Naive thymus-derived CD8-positive, alpha-beta T cell (primary cell): ENCODE results near the gene CMTM6. TPM values are rescaled to one million over a fixed set of nuclear protein-coding genes. Genes with fewer than 3 reads are reported as not detected.
A peak's percentile ranks its signal among the peaks of the same experiment; 100 is the strongest.
"Not testable (repeated sequence)": the region's sequence is repeated elsewhere in the genome, so short reads cannot be mapped to it uniquely, and the experiment has no call there.

Experiments
- ATAC-seq, 2 donors: fragments of 150-1000 bp; cut with Tn5 transposase in 1 of 2; sonication (Bioruptor Pico), chemical (Tn5 transposase) in 1 of 2; 1 replicate in 1 of 2; 2 replicates in 1 of 2; pipeline ENCODE4 v1.10.0; 2021; ENCODE audit warnings: mild to moderate bottlenecking in 2 of 2, moderate library complexity in 2 of 2
- POLR2A ChIA-PET: fragments of 350-600 bp; sonication (Branson Sonifier 250); formaldehyde crosslinking; loops from one replicate; lab custom pipeline; 2021; ENCODE audit warnings: antibody characterized with exemption; lab: Charles Lee
- DNase-seq, 10 donors: peaks; one replicate each; pipeline versions ENCODE4 v3.0.0 to v3.0.0-alpha.2; 2020 to 2022
- H3K27ac Mint-ChIP-seq, 10 donors: one replicate each; pipeline ENCODE4 v1.8.0; 2020 to 2022; ENCODE audit warnings: mild to moderate bottlenecking in 10 of 10, mixed read lengths in 10 of 10, moderate library complexity in 4 of 10, inconsistent platforms in 1 of 10
- H3K27me3 Mint-ChIP-seq, 5 donors: one replicate each; pipeline ENCODE4 v1.8.0; 2021 to 2022; ENCODE audit warnings: mixed read lengths in 5 of 5
- H3K36me3 Mint-ChIP-seq, 3 donors: one replicate each; pipeline ENCODE4 v1.8.0; 2020 to 2022; ENCODE audit warnings: mixed read lengths in 3 of 3, mild to moderate bottlenecking in 2 of 3, inconsistent platforms in 1 of 3
- H3K4me1 Mint-ChIP-seq, 4 donors: one replicate each; pipeline ENCODE4 v1.8.0; 2021 to 2022; ENCODE audit warnings: mixed read lengths in 4 of 4
- H3K4me3 Mint-ChIP-seq, 10 donors: one replicate each; pipeline ENCODE4 v1.8.0; 2020 to 2022; ENCODE audit warnings: mild to moderate bottlenecking in 10 of 10, mixed read lengths in 10 of 10, moderate library complexity in 6 of 10, inconsistent platforms in 1 of 10
- H3K9me3 Mint-ChIP-seq, 9 donors: one replicate each; pipeline ENCODE4 v1.8.0; 2020 to 2022; ENCODE audit warnings: mixed read lengths in 9 of 9, mild to moderate bottlenecking in 3 of 9, inconsistent platforms in 1 of 9, moderate library complexity in 1 of 9
- polyA plus RNA-seq, 3 donors: library from polyadenylated mRNA; unstranded; fragments of 300-500 nt; fragmentation: Illumina TruSeq; gene quantifications; one replicate each; pipeline ENCODE4 v1.2.3, GENCODE V29; 2021
- total RNA-seq, 8 experiments: library from RNA in 2 of 8; stranded (reverse) in 2 of 8; gene quantifications; one replicate each; pipeline ENCODE4 v1.2.3 and lab custom pipeline; 2021 to 2026

CMTM6 gene
- total and polyA plus RNA-seq, 5 experiments from 2014 or later: 26.2 to 61.4 (median 36.2) TPM

DNA sequence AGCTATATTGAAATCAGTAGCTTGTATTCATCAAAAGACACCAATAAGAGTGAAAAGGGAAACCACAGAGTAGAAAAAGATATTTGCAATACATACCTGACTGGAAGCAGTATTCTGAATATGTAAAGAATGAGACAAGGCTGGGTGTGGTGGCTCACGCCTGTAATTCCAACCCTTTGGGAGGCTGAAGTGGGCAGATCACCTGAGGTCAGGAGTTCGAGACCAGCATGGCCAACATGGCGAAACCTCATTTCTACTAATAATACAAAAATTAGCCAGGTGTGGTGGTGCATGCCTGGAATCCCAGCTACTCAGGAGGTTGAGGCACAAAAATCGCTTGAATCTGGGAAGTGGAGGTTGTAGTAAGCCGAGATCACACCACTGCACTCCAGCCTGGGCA, 16.3 kb upstream of the CMTM6 start:
- H3K27ac Mint-ChIP-seq, H3K4me3 Mint-ChIP-seq, H3K9me3 Mint-ChIP-seq, H3K36me3 Mint-ChIP-seq, DNase-seq, POLR2A ChIA-PET, ATAC-seq, H3K27me3 Mint-ChIP-seq: not testable (repeated sequence)
- peaks cover 5 to 14% (median 9%) of the 10 kb centered on the region in 4 donors for H3K4me1 Mint-ChIP-seq

DNA sequence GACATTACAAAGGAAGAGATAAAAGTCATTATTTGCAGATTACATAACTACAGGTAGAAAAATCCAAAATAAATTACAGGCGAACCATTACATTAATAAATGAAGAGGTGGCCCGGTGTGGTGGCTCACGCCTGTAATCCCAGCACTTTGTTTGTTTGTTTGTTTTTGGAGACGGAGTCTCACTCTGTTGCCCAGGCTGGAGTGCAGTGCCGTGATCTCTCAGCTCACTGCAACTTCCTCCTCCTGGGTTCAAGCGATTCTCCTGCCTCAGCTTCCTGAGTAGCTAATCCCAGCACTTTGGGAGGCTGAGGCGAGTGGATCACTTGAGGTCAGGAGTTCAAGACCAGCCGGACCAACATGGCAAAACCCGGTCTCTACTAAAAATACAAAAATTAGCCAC, 14.1 kb upstream of the CMTM6 start:
- not testable (repeated sequence) for H3K36me3 Mint-ChIP-seq, H3K27me3 Mint-ChIP-seq, H3K9me3 Mint-ChIP-seq, ATAC-seq, DNase-seq
- peak overlapping the region in 3 of 10 donors; percentile 40 to 67 (median 62) for H3K27ac Mint-ChIP-seq
- peak overlapping the region in 7 of 10 donors; percentile 51 to 79 (median 64) for H3K4me3 Mint-ChIP-seq
- H3K4me1 Mint-ChIP-seq: peaks cover 2 to 14% (median 8%) of the 10 kb centered on the region in 4 donors
- POLR2A ChIA-PET: interaction anchor here (0.6 to 0.7 kb wide), 2 partner anchors 28 to 911 kb away, joined by 3 to 5 read pairs; no protein-coding TSS in a partner anchor

DNA sequence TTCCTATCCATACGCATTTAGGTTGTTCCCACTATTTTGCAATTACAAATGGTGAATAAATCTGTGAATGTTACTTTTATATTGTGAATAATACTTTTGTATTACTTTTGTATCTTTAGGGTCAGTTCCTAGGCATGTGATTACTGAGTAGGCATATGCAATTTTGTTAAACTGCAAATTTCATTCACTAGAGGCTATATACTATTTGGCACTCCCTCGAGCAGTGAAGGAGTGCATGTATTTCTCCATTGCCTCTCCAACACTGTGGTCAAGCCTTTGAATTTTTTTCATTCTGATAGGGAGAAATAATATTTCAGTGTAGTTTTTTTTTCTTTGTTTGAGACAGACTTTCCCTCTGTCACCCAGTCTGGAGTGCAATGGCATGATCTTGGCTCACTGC, 8.4 kb upstream of the CMTM6 start:
- peaks cover 0 to 2% (median 0%) of the 10 kb centered on the region in 3 donors for H3K36me3 Mint-ChIP-seq
- no peaks in the 10 kb centered on the region for H3K27me3 Mint-ChIP-seq
- no peak overlapping the region for H3K4me3 Mint-ChIP-seq
- no peak overlapping the region for H3K27ac Mint-ChIP-seq
- ATAC-seq: no peak
- peaks cover 0 to 3% (median 1%) of the 10 kb centered on the region in 4 donors for H3K4me1 Mint-ChIP-seq
- POLR2A ChIA-PET: no interaction called here
- H3K9me3 Mint-ChIP-seq: no peaks in the 10 kb centered on the region
- DNase-seq: no peak

DNA sequence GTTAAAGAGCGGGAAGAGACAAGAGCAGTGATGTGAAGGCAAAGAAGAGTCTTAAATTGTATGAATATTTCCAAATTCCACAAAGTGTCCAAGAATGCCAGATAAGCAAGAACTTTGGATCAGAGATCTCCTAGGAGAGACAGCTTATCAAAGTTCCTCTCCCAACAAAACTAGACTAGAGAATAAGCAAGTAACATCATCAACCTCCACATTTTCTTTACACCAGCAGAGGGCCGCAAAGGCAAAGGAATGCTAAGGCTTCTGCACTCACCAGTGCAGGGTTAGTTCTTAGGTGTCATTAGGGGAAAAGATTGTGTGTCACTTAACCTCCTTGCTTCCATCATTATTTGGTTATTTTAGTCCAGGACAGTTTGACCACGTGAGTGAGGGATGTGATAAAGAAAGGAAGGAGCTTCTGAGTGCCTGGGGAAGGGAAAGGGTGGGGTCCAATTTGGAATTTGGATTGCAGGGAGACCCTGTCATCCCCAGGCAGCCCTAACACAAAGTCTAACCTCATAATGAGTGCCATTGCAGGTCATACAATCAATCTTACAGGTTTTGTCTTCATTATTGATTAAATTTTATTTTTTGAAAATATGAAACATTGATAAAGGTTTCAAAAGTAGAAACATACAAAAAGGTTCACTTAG, 7.5 kb upstream of the CMTM6 start:
- H3K4me3 Mint-ChIP-seq: no peak overlapping the region
- H3K27me3 Mint-ChIP-seq: no peaks in the 10 kb centered on the region
- no peaks in the 10 kb centered on the region for H3K36me3 Mint-ChIP-seq
- no peaks in the 10 kb centered on the region for H3K9me3 Mint-ChIP-seq
- peak; percentile 31 to 80 (median 62) for DNase-seq
- H3K27ac Mint-ChIP-seq: no peak overlapping the region
- POLR2A ChIA-PET: no interaction called here
- peaks cover 0 to 3% (median under 1%) of the 10 kb centered on the region in 4 donors for H3K4me1 Mint-ChIP-seq
- peak; percentile 88 to 99 for ATAC-seq

DNA sequence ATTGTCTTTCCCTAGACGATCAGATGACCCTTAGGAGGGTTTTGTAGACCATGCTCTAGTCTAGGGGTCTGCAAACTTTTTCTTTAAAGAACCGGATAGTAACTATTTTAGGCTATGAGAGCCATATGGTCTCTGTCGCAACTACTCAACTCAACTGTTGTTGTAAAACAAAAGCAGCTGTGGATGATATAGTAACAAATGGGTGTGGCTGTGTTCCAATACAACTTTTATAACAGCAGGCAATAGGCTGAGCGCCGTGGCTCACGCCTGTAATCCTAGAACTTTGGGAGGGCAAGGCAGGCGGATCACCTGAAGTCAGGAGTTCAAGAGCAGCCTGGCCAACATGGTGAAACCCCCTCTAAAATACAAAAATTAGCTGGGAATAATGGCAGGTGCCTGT, 6.1 kb upstream of the CMTM6 start:
- no peaks in the 10 kb centered on the region for H3K36me3 Mint-ChIP-seq
- no peaks in the 10 kb centered on the region for H3K9me3 Mint-ChIP-seq
- ATAC-seq: no peak
- no peak overlapping the region for H3K4me3 Mint-ChIP-seq
- no peaks in the 10 kb centered on the region for H3K27me3 Mint-ChIP-seq
- peaks cover 0 to 3% (median 0%) of the 10 kb centered on the region in 4 donors for H3K4me1 Mint-ChIP-seq
- POLR2A ChIA-PET: no interaction called here
- H3K27ac Mint-ChIP-seq: peak overlapping the region in 1 of 10 donors; percentile 17
- DNase-seq: no peak

DNA sequence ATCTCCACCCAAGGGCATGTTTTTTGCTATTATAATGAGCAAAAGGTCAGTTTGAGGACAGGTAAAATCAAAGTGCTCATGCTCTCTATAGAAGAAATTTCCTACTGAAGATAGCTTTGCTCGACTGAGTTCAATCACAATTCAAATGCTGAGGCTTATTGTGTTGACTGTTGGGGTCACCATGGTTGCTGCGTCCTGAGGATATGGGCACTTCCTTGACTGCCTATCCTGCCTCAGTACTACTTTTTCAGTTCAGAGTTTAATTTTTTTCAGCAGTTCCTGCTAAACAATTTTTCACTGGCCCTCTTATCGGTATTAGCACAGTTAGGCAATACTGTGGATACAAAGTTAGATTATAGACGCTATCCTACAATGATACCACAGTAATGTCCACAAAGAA, 3.8 kb upstream of the CMTM6 start:
- no peak overlapping the region for H3K27ac Mint-ChIP-seq
- peaks cover 9 to 14% (median 13%) of the 10 kb centered on the region in 4 donors for H3K4me1 Mint-ChIP-seq
- DNase-seq (no peak), ATAC-seq (no peak)
- H3K9me3 Mint-ChIP-seq: no peaks in the 10 kb centered on the region
- no peaks in the 10 kb centered on the region for H3K27me3 Mint-ChIP-seq
- H3K36me3 Mint-ChIP-seq: no peaks in the 10 kb centered on the region
- H3K4me3 Mint-ChIP-seq: no peak overlapping the region
- POLR2A ChIA-PET: no interaction called here

DNA sequence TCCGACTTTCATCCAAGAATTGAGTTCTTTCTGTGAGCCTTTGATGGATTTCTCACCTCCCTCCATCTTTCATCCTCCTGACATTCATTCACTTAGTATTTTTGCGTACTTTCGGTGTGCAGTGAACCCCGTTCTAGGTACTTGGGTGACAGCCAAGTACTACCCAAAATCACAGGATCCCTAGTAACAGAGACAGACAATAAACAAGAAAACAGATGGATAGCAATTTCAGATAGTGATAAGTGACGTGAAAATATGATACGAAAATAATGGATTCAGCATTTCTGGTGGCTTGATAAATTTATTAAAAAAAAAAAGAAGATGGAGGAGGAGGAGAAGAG, 264 bp upstream of the CMTM6 start:
- H3K27me3 Mint-ChIP-seq: no peaks in the 10 kb centered on the region
- peak; percentile 26 to 27 for ATAC-seq
- H3K4me1 Mint-ChIP-seq: peaks cover 12 to 43% (median 36%) of the 10 kb centered on the region in 4 donors
- DNase-seq: no peak
- H3K36me3 Mint-ChIP-seq: peaks cover 0 to 6% (median 0%) of the 10 kb centered on the region in 3 donors
- H3K27ac Mint-ChIP-seq: peak overlapping the region; percentile 90 to 97 (median 96)
- peak overlapping the region; percentile 80 to 100 (median 93) for H3K4me3 Mint-ChIP-seq
- POLR2A ChIA-PET: interaction anchor here (0.6 to 1.0 kb wide), 3 partner anchors 29 to 131 kb away, joined by 3 to 6 read pairs (median 3); no protein-coding TSS in a partner anchor
- no peaks in the 10 kb centered on the region for H3K9me3 Mint-ChIP-seq

DNA sequence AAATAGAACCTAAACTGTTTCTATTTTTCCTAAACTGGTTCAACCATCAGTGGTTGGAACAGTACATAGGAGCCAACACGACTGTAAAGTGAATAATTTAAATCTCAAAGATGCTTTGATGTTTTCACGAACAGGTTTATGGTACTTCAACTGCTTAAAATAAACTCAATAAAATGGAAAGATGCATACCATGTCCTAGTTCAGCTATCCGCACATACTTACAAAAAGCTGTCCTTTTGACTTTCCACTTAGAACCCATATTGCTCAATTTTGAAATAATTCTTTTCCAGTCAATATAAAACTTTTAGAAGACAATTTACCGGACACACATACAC, 902 bp downstream of the CMTM6 start:
- DNase-seq (no peak), ATAC-seq (peak in 1 of 2 donors; percentile 1)
- Mint-ChIP-seq H3K27ac (peak overlapping the region; percentile 90 to 97 (median 96)), H3K9me3 (no peaks in the 10 kb centered on the region), H3K4me3 (peak overlapping the region; percentile 80 to 100 (median 93)), H3K4me1 (peaks cover 12 to 50% (median 39%) of the 10 kb centered on the region in 4 donors), H3K27me3 (no peaks in the 10 kb centered on the region), H3K36me3 (peaks cover 0 to 11% (median 1%) of the 10 kb centered on the region in 3 donors)
- POLR2A ChIA-PET: interaction anchor here (0.6 to 1.1 kb wide), 5 partner anchors 14 to 151 kb away, joined by 3 to 7 read pairs (median 4); no protein-coding TSS in a partner anchor

DNA sequence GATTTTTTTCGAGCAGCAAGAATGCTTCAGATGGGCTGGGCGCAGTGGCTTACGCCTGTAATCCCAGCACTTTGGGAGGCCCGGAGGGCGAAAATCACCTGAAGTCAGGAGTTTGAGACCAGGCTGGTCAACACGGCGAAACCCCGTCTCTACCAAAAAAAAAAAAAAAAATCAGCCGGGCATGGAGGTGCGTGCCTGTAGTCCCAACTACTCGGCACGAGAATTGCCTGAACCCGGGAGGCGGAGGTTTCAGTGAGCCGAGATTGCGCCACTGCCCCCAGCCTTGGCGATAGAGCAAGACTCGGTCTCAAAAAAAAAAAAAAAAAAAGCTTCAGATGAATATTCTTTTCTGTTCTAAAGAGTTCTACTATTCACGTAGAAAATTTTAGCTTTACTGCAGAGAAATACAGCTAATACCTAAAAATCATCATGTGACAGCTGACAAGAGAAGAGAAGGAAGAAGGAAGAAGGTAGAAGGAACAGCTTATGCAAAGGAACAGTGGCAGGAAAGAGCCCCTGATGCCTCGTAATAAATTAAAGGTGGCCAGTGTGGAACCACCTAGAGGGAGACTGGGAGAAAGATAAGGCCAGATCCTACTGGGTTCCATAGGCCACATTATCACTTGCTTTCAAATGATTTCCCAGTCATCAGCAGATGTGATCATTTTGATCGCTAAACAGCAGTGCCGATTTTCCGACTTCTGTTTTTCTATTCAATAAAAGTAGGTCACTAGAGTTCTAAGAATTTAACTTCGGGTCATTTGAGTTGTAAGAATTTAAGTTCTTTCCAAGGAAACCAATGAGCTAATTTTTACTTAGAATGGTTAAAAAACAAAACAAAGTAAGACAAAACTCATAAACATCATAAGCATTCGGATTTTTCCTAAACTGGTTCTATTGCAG, 1.5 kb downstream of the CMTM6 start:
- peaks cover 15 to 56% (median 44%) of the 10 kb centered on the region in 4 donors for H3K4me1 Mint-ChIP-seq
- peaks cover 0 to 16% (median 4%) of the 10 kb centered on the region in 3 donors for H3K36me3 Mint-ChIP-seq
- POLR2A ChIA-PET: interaction anchor here (0.6 to 1.1 kb wide), 6 partner anchors 13 to 395 kb away, joined by 3 to 7 read pairs (median 3); no protein-coding TSS in a partner anchor
- DNase-seq: no peak
- ATAC-seq: no peak
- peak overlapping the region; percentile 47 to 97 (median 82) for H3K27ac Mint-ChIP-seq
- H3K4me3 Mint-ChIP-seq: peak overlapping the region; percentile 80 to 100 (median 93)
- no peaks in the 10 kb centered on the region for H3K27me3 Mint-ChIP-seq
- H3K9me3 Mint-ChIP-seq: no peaks in the 10 kb centered on the region

DNA sequence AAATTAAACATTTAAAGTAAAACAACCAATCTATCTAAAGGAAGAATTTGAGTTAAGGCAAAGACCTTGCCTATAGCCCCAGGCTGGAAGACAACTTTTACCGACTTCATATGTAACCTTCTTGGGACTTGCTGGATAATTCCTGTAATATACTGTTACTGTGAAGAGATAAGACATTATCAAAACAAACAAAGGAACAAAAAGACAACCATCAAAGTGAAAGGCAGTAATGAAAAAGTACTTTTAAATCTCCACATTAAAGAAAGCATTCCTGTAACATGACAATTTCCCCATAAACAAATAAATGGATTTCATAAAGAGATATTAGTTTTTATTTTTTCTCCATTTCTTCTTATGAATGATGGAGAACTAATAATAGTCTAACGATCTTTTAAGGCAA, 2.4 kb downstream of the CMTM6 start:
- no peak for ATAC-seq
- no peaks in the 10 kb centered on the region for H3K9me3 Mint-ChIP-seq
- POLR2A ChIA-PET: no interaction called here

DNA sequence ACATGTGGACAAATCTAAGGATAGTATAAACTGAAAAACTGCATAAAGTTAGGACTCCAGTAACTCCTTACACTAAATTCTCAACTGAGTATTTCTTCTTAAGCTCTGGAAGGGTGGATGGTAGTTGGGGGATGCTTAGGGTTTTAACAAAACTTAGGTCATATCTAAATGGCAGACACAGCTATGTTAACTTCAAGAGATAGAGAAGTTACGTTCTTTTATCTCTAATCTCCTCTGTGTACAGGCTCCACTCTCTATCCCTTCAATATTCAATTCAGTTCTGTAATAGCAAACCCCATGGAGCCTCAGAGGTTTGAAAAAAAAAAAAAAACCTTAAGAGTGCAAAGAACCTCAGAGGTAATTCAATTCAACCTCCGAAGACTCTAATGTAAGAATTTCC, 3.1 kb downstream of the CMTM6 start:
- Mint-ChIP-seq H3K9me3 (no peaks in the 10 kb centered on the region), H3K4me1 (peaks cover 15 to 68% (median 50%) of the 10 kb centered on the region in 4 donors), H3K36me3 (peaks cover 0 to 16% (median 5%) of the 10 kb centered on the region in 3 donors), H3K27ac (peak overlapping the region in 4 of 10 donors; percentile 11 to 31 (median 20)), H3K4me3 (no peak overlapping the region), H3K27me3 (no peaks in the 10 kb centered on the region)
- ATAC-seq (no peak), DNase-seq (no peak)
- POLR2A ChIA-PET: no interaction called here

More for the DNA sequence above, 2.4 kb downstream of the CMTM6 start:
- H3K27me3 Mint-ChIP-seq: no peaks in the 10 kb centered on the region
- H3K36me3 Mint-ChIP-seq: peaks cover 0 to 16% (median 5%) of the 10 kb centered on the region in 3 donors
- peak overlapping the region in 7 of 10 donors; percentile 1 to 100 (median 80) for H3K4me3 Mint-ChIP-seq
- H3K27ac Mint-ChIP-seq: peak overlapping the region in 3 of 10 donors; percentile 16 to 31 (median 29)
- no peak for DNase-seq
- H3K4me1 Mint-ChIP-seq: peaks cover 15 to 64% (median 49%) of the 10 kb centered on the region in 4 donors

DNA sequence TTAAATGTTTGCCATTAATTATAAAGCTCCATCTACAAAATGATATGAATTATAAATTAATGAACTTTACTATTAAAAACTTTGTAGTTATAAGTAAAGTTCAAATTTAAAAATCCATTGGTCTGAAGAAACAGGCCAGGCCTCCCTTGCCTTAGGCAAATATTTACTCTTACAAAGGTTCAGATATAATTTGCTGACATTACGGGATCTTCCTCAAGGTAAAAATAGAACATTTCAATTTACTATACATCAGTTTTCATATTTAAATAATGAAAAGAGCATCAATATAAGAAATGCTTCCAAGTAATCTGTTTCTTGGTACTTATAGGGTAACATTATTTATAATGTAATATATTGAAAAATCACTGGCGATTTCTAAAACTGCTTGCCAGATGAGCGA, 3.7 kb downstream of the CMTM6 start:
- no peak for ATAC-seq
- POLR2A ChIA-PET: interaction anchor here (0.9 kb wide), 1 partner anchor 123 kb away, joined by 3 read pairs; no protein-coding TSS in a partner anchor

More for the DNA sequence above, 3.7 kb downstream of the CMTM6 start:
- Mint-ChIP-seq H3K4me1 (peaks cover 15 to 68% (median 50%) of the 10 kb centered on the region in 4 donors), H3K36me3 (peaks cover 0 to 16% (median 5%) of the 10 kb centered on the region in 3 donors), H3K4me3 (no peak overlapping the region), H3K9me3 (no peaks in the 10 kb centered on the region), H3K27me3 (no peaks in the 10 kb centered on the region), H3K27ac (peak overlapping the region in 1 of 10 donors; percentile 31)
- no peak for DNase-seq
